Activated CD8-positive, alpha-beta memory T cell treated with anti-CD3 and anti-CD28 coated beads, Interleukin-2, amount 50 U/mL, for 24 hours (primary cell): Measurements from ENCODE around the gene SRCIN1.
"Not testable (repeated sequence)": the region's sequence is repeated elsewhere in the genome, so short reads cannot be mapped to it uniquely, and the experiment has no call there.

Experiments
- DNase-seq: peaks from one replicate; pipeline ENCODE4 v3.0.0-alpha.2; 2020; ENCODE audit errors: extremely low read depth

Gene SRCIN1

GRCh38 chr17:38542286-38542685 is 63.5 kb downstream of the SRCIN1 start:
- no peak for DNase-seq

GRCh38 chr17:38541281-38541680 is 64.5 kb downstream of the SRCIN1 start:
- no peak for DNase-seq

DNA sequence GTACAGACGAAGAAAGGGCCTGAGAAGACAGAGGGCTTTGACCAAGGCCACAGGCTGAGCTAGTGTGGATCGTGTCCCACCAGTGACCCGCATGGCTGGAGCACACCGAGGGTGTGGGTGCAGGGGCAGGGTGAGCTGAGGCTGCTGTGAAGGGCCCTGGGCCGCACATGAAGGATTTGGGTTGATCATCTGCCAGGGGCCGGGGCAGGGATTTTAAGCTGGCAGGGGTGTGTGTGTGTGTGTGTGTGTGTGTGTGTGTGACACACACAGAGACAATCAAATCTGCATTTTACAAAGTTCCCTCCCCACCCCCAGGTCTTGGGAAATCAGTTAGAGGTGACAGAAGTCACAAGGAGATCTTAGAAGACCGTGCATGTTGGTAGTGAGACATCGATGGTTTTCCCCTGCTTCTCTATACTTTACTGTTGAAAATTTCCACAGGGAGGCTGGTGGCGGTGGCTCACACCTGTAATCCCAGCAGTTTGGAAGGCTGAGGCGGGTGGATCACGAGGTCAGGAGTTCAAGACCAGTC is 65.2 kb downstream of the SRCIN1 start:
- no peak for DNase-seq

DNA sequence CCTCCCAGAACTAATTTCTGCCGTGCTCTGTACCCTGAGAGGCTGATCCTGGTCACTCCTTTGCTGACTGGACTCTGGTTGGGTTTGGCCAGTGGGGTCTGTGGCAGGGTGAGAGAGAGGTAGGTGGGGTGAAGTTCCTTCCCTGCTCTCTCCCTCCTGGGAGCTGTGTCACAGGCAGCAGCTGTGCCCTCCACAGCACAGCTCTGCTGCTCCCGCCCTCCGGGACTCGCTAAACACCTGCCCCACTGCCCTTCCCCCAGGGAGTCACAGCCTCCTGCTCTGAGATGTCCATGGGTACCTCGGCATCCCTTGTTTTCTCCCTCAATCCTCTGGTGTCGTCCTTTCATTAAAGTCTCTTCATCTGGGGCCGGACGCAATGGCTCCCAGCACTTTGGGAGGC is 66.4 kb downstream of the SRCIN1 start:
- no peak for DNase-seq

DNA sequence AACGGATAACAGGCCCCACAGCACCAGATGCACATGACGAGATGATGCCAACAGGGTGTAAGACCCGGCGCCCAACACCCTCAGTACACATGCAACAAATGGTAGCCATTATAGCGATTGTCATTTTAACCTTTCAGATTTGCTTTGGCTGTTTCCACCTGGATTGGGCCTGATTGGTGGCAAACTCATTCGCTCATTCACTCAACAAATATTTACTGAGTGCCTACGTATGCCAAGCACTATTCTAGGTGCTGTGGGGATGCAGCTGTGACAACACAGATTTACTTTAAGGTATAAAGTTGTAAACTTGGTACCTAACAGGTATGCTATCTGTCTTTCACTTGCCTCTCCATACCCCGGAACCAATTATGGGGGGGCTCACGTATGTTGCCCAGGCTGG is 66.8 kb downstream of the SRCIN1 start:
- DNase-seq, result no peak

DNA sequence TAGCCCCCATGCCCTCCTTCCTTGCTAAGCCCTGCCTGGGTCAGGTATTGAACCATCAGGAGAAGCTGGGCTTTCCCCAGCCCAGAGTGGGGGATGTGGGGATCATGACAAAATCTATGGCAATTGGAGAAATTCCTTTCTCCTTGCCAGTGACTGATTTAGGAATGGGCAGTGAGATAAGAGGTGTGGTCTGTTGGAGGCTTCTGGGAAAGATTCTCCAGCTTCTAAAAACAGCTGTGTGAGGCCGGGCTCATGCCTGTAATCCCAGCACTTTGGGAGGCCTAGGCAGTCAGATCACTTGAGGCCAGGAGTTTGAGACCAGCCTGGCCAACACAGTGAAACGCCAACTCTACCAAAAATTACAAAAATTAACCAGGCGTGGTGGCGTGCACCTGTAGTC is 69.1 kb downstream of the SRCIN1 start:
- DNase-seq, result no peak

DNA sequence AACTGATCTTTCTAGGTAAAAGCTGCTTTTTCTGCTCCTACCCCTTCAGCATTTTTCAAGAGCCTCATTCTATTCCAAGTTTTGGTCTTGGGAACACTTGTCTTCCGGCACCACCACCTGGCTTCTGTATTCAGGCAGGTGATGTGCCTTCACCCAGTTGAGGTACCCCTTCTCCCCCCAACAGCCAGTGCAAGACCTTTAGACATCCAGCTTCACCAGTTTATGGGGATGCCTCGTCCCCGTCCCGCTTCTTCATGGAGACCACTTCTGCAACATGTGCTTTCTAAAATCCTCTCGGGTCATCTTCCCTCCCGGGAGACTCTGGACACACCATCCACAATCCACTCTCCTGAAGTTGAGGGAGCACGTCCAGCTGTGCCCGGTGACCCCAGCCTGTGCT is 69.9 kb downstream of the SRCIN1 start:
- no peak for DNase-seq

GRCh38 chr17:38534498-38534885 is 71.3 kb downstream of the SRCIN1 start:
- no peak for DNase-seq

- DNase-seq, result no peak
Measured at GRCh38 chr17:38533866-38534497, 71.8 kb downstream of the SRCIN1 start.

DNA sequence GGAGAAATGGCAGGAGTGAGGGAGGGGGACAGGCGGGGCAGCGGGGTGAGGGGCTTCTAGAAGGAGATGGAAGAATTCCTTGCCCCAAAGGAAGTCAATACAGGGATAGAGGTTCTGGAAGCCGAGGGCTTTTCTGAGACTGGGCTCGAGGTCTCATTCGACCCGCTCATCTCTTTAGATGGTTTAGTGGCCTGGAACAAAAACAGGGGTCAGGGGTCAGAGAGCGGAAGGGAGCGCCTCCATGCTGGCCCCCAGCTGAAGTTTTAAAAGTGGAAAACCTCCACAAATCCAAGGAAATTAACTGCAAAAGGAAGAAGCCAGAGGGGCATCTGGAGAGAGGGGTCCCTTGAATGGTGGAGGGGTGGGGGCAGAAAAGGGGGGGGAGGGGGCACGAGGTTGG is 72.5 kb downstream of the SRCIN1 start:
- DNase-seq, result no peak

DNA sequence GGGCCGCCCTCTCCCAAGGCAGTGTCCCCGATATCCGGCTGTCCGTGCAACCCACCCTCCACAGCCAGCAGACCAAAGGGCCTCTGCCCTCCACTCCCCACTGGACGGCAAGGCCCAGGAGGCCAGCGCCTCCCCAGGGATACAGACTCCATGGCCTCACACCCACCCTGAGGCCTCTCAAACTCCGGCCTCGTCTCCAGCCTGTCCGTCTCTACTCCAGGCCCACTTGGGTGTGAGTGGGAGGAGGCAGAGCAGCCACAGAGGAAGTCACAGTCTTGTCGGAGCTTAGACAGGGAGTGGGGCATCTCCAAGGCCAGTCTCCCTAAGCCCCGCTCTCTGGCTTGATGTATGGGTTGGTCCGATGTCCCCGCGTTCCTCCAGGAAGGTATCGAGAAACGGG is 73.3 kb downstream of the SRCIN1 start:
- no peak for DNase-seq

- DNase-seq, result not testable (repeated sequence)
Measured at GRCh38 chr17:38531761-38532160, 74.0 kb downstream of the SRCIN1 start.

DNA sequence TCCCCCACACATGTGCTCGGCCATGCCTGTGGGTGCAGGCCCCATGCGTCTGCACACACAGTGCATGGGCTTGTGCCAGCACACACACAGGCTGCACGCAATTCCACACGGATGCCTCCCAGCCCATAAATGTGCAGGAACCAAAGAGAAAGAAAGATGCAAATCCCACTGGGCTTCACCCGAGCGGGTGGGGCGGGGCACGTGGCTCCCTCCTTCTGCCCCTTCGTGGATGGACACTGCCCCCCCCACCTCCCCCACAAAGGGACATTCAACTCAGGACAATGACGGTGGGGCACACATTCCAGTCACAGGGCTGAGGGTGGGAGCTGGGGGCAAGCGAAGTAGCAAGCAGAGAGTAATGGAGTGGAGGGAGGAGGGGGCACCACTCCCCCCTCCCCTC is 74.9 kb downstream of the SRCIN1 start:
- DNase-seq, result not testable (repeated sequence)

DNA sequence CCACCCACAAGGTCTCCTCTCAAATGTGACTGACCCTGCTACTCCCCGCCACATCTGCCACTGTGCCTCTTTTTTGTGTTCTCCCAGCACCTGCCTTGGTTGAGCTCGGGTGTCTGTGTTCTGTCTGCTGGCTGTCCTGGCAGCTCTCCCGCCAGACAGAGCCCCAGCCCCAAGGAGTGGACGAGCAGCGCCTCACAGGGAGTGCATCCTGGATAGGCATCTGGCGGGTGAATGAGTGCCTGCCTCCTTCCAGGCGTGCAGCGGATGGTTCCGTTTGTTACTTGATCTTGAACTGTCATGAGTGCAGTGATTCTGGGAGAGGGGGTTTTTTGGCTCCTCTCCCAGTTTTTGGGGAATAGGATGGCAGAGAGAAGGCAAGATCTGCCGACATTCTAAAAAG is 77.6 kb downstream of the SRCIN1 start:
- DNase-seq, result not testable (repeated sequence)

DNA sequence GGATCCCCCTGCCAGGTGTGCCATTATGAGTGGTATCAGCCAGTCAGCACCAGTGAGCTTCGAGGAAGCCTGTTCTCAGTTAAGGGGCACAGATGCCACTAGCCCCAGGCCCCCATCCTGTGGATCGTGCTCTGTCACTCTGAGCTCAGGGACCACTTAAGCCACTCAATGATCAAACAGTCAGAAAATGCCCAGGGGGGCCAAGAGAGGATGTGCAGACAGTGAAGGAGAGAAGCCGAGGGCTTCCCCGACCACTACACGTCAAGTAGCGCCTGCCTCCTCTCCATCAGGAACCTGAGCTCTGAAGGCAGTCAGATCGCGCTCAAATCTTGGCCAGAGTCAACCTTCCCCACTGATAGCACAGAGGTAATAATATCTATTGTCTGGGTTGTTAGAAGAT is 79.2 kb downstream of the SRCIN1 start:
- DNase-seq, result not testable (repeated sequence)

DNA sequence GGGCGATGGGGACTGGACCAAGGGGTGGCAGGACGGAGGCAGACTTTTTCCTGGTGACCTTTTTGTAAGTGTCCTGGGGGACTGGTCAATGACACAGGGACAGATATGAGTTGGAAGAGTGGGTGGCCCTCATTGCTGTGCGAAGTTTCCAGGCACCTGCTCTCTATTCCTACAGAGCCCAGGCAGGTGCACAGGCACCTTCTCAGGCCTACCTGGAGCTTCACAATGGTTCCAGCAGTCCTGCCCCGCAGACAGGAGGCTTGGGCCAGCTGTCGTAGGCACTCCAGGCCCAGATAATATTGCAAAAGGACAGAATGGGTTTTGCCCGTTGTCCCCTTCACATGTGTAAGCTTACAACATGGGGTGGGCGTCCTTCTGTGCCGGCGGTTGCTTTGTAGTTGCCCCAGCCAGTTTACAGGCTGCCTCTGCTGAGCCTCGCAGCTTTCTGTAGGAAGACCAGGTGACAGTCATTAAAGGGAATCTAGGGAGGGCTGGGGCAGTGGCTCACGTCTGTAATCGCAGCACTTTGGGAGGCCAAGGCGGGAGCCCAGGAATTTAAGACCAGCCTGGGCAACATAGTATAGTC is 93.2 kb downstream of the SRCIN1 start:
- DNase-seq, result no peak

- DNase-seq, result no peak
Measured at GRCh38 chr17:38511150-38512108, 94.3 kb downstream of the SRCIN1 start.

GRCh38 chr17:38510421-38511149 is 95.2 kb downstream of the SRCIN1 start:
- DNase-seq, result no peak

- no peak for DNase-seq
Measured at GRCh38 chr17:38509772-38510420, 95.9 kb downstream of the SRCIN1 start.

DNA sequence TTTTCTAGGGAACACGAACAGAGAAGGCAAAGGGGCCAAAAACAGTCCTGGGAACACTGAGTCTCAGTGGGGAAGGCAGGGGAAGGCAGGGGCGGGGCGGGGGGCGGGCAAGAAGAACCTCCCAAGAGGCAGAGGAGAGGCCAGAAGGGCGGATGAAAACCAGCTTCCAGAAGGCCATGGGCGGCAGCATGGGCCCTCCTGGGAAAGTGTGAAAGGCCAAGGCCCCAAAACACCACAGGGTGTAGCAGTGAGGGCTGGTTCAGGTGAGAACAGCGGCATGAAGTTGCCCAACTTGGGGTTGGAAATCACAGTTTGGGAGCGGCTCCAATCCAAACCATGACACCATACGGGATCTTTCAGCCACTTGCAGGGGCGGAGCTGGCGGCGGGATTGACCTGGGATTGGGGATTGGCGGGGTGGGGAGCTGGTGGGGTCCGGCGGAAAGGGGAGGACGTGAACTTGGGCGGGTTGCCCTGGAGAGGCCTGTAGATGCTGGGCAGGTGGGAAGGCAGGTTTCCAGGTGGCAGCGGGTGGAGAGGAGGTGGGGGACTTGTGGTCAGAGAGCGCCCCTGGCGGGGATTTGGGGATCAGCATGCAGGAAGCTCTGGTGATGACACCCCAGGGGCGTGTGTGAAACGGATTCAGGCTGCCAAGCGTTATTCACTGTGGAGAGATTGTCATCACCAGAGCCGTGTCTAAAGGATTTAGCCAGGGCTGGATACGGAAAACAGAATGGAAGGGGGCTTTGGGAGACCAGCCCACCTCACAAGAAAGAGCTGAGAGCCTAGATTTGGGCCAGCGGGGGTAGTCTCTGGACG is 96.6 kb downstream of the SRCIN1 start:
- peak; percentile 39 for DNase-seq

DNA sequence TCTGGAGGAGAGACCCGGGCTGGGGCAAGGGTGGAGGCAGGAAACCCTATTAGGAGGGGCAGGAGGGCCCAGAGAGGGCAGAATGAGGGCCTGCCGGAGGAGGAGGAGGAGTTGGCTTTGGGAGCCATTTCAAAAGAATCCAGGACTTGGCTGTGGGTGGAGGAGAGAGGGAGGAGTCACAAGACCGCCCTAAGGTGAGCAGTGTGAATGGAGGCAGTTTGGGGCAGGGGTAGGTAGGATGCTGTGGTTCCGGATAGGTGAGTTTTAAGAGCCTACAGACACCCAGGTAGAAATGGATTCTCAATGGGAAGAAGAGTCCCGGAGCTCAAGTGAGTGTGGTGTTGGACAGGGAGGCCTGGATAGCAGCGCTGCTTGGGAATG is 97.2 kb downstream of the SRCIN1 start:
- no peak for DNase-seq
